Psoas muscle (tissue), 8 donors: ENCODE measurements around the gene CPSF7. TPM values are rescaled to one million over a fixed set of nuclear protein-coding genes. Genes with fewer than 3 reads are reported as not detected.
A peak's percentile ranks its signal among the peaks of the same experiment; 100 is the strongest.
"Not testable (repeated sequence)": the region's sequence is repeated elsewhere in the genome, so short reads cannot be mapped to it uniquely, and the experiment has no call there.

Experiments
- ATAC-seq, 4 donors: fragments of 200-7000 bp; cut with Tn5 transposase; one replicate each; pipeline ENCODE4 v1.9.1; 2020; ENCODE audit warnings: moderate library complexity in 3 of 4, mild to moderate bottlenecking in 2 of 4
- DNase-seq, 2 donors: peaks; one replicate each; pipeline ENCODE4 v3.0.0-alpha.2; 2020
- H3K27ac ChIP-seq: fragments of 200-600 bp; one replicate; pipeline ENCODE4 v1.8.0; 2022
- H3K27me3 ChIP-seq, 3 donors: fragments of 200-600 bp in 1 of 3; one replicate each; pipeline versions ENCODE4 v1.6.1 to v1.8.0; 2013 to 2022; ENCODE audit warnings: low read length in 2 of 3, mild to moderate bottlenecking in 2 of 3, moderate library complexity in 1 of 3; ENCODE audit not compliant: insufficient read depth in 3 of 3
- H3K36me3 ChIP-seq, 2 donors: fragments of 200-600 bp in 1 of 2; one replicate each; pipeline versions ENCODE4 v1.6.1 to v1.8.0; 2013 to 2022; ENCODE audit warnings: low read depth in 1 of 2, mild to moderate bottlenecking in 1 of 2, moderate library complexity in 1 of 2; ENCODE audit not compliant: insufficient read depth in 1 of 2
- H3K4me1 ChIP-seq: fragments of 200-600 bp; one replicate; pipeline ENCODE4 v1.8.0; 2022
- H3K4me3 ChIP-seq: fragments of 200-600 bp; one replicate; pipeline ENCODE4 v1.8.0; 2022; ENCODE audit warnings: mild to moderate bottlenecking
- H3K9me3 ChIP-seq: fragments of 200-600 bp; one replicate; pipeline ENCODE4 v1.8.0; 2022
- WGBS, 3 donors: extraction: QIAGEN DNeasy Blood & Tissue Kit; methylation state at CpG; one replicate each; pipeline versions ENCODE4 v1.1.6 to v1.1.7; 2013; 5-methylcytosine and 5-hydroxymethylcytosine counted together
- intact Hi-C, 2 donors: fragments of 100-400 bp; cut with DNase I; formaldehyde crosslinking; loops; one replicate each; pipeline versions ENCODE4 v1.11.0 to v1.14.2; 2022
- polyA plus RNA-seq, 3 donors: library from polyadenylated mRNA; stranded (reverse); fragments of 200-250 nt; gene quantifications; one replicate each; pipeline ENCODE4 v1.2.3, GENCODE V29; 2013
- total RNA-seq, 4 donors: library from RNA; stranded (reverse); fragmentation: NEBNext Ultra II Directional in 2 of 4; extraction: Animal tissue kit (Norgen Biotek cat#: 25700) in 2 of 4; gene quantifications; one replicate each; pipeline versions ENCODE4 v1.2.1 to v1.2.4, GENCODE V29; 2021 to 2023
- TF ChIP-seq, protein P1 (sequence below): fragments of 200-600 bp; IDR thresholded peaks from one replicate; pipeline ENCODE4 v1.8.0; 2022; ENCODE audit warnings: antibody characterized with exemption
- donor health status: healthy with polysubstance abuse.
- donor health status: DM: no; HTN: no; CAD: no; lungs with moderate emphysema.
- donor health status: Bipolar disorder and iron deficiency.
- donor health status: healthy.
- donor health status: DM: yes; HTN: yes; CAD: no.
- donor health status: DM: no; HTN: no; CAD: no.
- donor health status: DM: no; HTN: no; CAD: no.
- donor health status: DM: yes; HTN: yes; CAD: no.

The CPSF7 gene
- total and polyA plus RNA-seq, 7 donors, result 28.2 to 66.2 (median 51.1) TPM

DNA sequence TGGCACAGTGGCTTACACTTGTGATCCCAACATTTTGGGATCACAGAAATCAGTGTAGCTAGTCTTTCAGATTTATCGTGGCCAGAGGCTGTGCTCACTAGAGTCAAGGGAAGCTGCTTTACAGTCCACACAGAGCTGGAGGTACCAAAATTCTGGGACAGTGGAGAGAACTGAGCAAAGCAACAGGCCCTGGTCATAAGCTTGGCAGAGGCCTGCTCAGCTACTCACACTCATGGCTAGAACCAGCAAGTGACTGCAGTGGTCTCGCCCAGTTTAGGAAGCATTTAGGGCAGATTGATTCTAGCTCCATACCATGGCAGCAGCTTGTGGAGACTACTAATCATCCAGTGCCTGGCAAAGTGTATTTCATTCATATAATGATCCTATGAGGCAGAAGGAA is 28.6 kb downstream of the CPSF7 start:
- peaks cover 3% of the 10 kb centered on the region for H3K4me1 ChIP-seq
- 83 to 89% (median 85%) methylated on average over 2 of the region's 2 CpGs for WGBS, 3 donors

DNA sequence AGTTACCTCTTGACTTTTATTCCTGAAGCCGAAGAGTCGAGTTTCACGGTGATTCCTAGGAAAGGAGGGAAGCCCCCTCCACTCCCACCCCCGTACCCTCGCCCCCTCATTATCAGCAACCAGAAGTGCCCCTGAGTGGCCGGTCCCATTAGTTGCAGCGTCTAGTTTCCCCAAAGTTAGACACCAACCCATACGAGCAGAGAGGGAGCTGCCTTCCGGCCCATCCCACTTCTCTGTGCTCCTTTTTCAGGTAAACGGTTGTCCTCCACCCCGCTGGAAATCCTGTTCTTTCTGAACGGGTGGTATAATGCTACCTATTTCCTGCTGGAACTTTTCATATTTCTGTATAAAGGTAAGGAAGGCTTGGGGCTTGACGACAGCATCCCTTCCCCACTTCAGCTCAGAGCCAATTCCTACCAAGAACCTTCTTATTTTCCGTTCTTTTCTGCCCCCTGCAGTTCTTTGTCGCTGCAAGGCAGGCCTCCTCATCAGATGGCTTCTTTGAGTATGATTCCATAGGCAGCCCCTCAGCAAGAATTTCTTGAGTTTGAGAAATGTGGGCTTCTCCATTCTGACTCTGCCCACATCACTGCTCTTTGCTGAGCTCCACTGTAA is 36.7 kb downstream of the CPSF7 start:
- intact Hi-C loops, result no loop called here
- H3K9me3 ChIP-seq, result no peaks in the 10 kb centered on the region
- no peaks in the 10 kb centered on the region for H3K27me3 ChIP-seq
- peak overlapping the region; percentile 89 for H3K27ac ChIP-seq
- DNase-seq, result no peak
- peak overlapping the region; percentile 93 for H3K4me3 ChIP-seq
- peaks cover 5 to 46% of the 10 kb centered on the region in 2 donors for H3K36me3 ChIP-seq
- TF ChIP-seq, protein P1, sequence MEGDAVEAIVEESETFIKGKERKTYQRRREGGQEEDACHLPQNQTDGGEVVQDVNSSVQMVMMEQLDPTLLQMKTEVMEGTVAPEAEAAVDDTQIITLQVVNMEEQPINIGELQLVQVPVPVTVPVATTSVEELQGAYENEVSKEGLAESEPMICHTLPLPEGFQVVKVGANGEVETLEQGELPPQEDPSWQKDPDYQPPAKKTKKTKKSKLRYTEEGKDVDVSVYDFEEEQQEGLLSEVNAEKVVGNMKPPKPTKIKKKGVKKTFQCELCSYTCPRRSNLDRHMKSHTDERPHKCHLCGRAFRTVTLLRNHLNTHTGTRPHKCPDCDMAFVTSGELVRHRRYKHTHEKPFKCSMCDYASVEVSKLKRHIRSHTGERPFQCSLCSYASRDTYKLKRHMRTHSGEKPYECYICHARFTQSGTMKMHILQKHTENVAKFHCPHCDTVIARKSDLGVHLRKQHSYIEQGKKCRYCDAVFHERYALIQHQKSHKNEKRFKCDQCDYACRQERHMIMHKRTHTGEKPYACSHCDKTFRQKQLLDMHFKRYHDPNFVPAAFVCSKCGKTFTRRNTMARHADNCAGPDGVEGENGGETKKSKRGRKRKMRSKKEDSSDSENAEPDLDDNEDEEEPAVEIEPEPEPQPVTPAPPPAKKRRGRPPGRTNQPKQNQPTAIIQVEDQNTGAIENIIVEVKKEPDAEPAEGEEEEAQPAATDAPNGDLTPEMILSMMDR, result no peak
- 0 to 2% (median 2%) methylated on average over 15 of the region's 15 CpGs for WGBS, 3 donors
- peaks cover 8% of the 10 kb centered on the region for H3K4me1 ChIP-seq
- peak in 2 of 4 donors; percentile 36 to 39 for ATAC-seq

More for the DNA sequence above, 28.6 kb downstream of the CPSF7 start:
- intact Hi-C loops, result no loop called here
- H3K27ac ChIP-seq, result no peak overlapping the region
- no peaks in the 10 kb centered on the region for H3K9me3 ChIP-seq
- no peak for DNase-seq
- peaks cover 20 to 97% of the 10 kb centered on the region in 2 donors for H3K36me3 ChIP-seq
- no peaks in the 10 kb centered on the region for H3K27me3 ChIP-seq
- TF ChIP-seq, protein P1, result no peak
- peak in 1 of 4 donors; percentile 13 for ATAC-seq
- no peak overlapping the region for H3K4me3 ChIP-seq

DNA sequence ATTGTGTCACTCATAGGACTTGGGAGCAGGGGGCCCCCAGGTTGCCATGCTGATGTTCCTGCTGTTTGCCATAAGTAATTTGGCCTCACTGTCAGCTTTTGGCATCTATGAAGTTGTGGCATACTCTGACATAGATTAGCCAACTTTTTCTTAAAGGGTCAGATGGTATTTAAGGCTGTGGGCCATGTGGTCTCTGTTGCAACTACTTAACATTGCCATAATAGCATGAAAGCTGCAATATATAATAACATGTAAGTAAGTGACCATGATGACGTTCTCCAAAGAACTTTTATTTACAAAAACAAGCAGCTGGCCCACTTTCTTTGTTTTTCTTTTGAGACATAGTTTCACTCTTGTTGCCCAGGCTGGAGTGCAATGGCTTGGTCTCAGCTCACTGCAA is 39.6 kb downstream of the CPSF7 start:
- WGBS, 3 donors, result 76 to 88% (median 81%) methylated on average over 1 of the region's 1 CpG
- ATAC-seq (no peak), DNase-seq (no peak)
- TF ChIP-seq, protein P1, result no peak
- H3K4me1 ChIP-seq, result peaks cover 11% of the 10 kb centered on the region
- H3K27me3 ChIP-seq, result no peaks in the 10 kb centered on the region
- H3K4me3 ChIP-seq, result no peak overlapping the region
- H3K27ac ChIP-seq, result no peak overlapping the region
- intact Hi-C loops, result no loop called here
- H3K36me3 ChIP-seq, result peaks cover 3 to 16% of the 10 kb centered on the region in 2 donors
- H3K9me3 ChIP-seq, result no peaks in the 10 kb centered on the region

DNA sequence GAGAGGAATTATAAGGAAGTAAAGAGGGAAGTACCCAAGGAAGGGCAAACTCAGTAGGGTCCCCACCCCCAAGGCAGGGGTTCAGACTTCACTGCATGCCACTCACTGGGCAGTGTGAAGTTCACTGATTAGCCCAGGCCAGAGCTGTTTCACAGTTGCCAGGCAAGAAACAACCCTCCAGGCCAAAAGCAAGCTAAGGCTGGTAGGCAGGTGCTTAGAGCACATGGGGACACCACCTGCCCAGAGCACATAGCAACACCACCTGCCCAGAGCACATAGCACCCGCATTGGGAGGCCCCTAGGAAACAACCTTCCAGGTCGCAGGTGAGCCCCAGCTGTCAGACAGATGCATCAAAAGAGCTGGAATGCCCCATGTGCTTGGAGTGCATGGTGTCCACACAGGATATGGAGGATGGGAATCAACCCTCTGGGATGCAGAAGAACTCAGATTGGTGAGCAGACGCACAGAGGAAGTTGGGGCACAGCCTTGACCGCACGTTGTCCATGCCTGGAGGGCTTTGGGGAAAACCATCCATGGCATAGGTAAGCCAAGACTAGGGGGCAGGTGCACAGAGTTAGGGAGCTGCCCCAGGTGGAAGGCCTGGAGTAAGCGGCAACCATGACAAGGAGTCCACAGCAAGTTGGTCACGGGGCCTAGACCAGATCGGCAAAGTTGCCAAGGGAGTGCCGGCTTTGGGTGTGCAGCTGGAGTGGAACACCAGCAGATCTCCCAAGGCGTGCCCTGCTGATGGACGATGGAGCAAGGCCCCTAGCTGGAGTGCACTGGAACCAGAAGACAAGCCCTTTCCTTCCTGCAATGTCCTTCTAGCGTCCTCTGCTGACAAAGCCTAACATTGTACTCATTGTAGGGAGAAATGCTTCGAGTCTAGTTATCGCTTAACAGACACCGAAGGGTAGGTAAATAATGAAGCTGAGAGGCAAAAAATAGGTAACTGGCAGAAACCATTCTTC is 45.2 kb downstream of the CPSF7 start:
- 71 to 85% (median 74%) methylated on average over 15 of the region's 15 CpGs for WGBS, 3 donors
- peak; percentile 13 to 40 (median 19) for ATAC-seq
- no peak overlapping the region for H3K4me3 ChIP-seq
- no peak for DNase-seq
- H3K4me1 ChIP-seq, result peaks cover 5% of the 10 kb centered on the region
- H3K27ac ChIP-seq, result no peak overlapping the region
- TF ChIP-seq, protein P1, result no peak
- H3K36me3 ChIP-seq, result no peaks in the 10 kb centered on the region
- no peaks in the 10 kb centered on the region for H3K27me3 ChIP-seq
- H3K9me3 ChIP-seq, result no peaks in the 10 kb centered on the region
- intact Hi-C loops, result loop anchor here (1.0 to 2.0 kb wide), 2 partner anchors 48 kb away; no protein-coding TSS in a partner anchor

DNA sequence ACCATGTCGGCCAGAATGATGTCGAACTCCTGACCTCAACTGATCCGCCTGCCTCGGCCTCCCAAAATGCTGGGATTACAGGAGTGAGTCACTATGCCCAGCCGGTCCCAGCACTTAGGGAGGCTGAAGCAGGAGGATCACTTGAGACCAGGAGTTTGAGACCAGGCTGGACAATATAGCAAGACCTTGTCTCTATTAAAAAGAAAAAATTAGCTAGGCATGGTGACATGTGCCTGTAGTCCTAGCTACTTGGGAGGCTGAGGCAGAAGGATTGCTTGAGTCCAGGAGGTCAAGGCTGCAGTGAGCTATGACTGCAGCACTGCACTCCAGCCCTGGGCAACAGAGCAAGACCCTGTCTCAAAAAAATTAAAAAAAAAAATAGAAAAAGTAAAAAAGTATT is 45.9 kb downstream of the CPSF7 start:
- not testable (repeated sequence) for H3K27ac ChIP-seq, ATAC-seq, H3K4me3 ChIP-seq, H3K27me3 ChIP-seq, DNase-seq, H3K9me3 ChIP-seq, H3K4me1 ChIP-seq, H3K36me3 ChIP-seq
- WGBS, 3 donors, result 89 to 94% (median 90%) methylated on average over 5 of the region's 5 CpGs
- intact Hi-C loops, result loop anchor here in 1 of 2 donors (2.0 kb wide), 1 partner anchor 47 kb away; no protein-coding TSS in a partner anchor
